ENCODE results near the gene QRFP.

QRFP gene

GRCh38 chr9:130896233-130897014, at the start of gene QRFP:
QRFP (minus strand) TSS chr9:130896812; CDS start chr9:130893838, 2,974 bp downstream.
- no peak for DNase-seq (ENCODE audit: low spot score)

- no peak for DNase-seq (ENCODE audit: low spot score)
These were observed 48.6 kb upstream of the QRFP start for GRCh38 chr9:130945173-130945572.

- no peak for DNase-seq (ENCODE audit: low spot score)
These were observed 48.0 kb upstream of the QRFP start for GRCh38 chr9:130944510-130945058.

GRCh38 chr9:130943777-130944176, 47.2 kb upstream of the QRFP start:
- DNase-seq (ENCODE audit: low spot score), result no peak

- no peak for DNase-seq (ENCODE audit: low spot score)
These were observed 46.6 kb upstream of the QRFP start for GRCh38 chr9:130943221-130943620.

GRCh38 chr9:130942679-130943078, 46.1 kb upstream of the QRFP start:
- no peak for DNase-seq (ENCODE audit: low spot score)

GRCh38 chr9:130942084-130942483, 45.5 kb upstream of the QRFP start:
- no peak for DNase-seq (ENCODE audit: low spot score)

- peak; percentile 78 for DNase-seq (ENCODE audit: low spot score)
These were observed 44.3 kb upstream of the QRFP start for GRCh38 chr9:130940693-130941576.

- DNase-seq (ENCODE audit: low spot score), result peak; percentile 27
These were observed 43.5 kb upstream of the QRFP start for GRCh38 chr9:130940027-130940549.

- no peak for DNase-seq (ENCODE audit: low spot score)
These were observed 42.9 kb upstream of the QRFP start for GRCh38 chr9:130939405-130940026.

GRCh38 chr9:130938652-130939404, 42.2 kb upstream of the QRFP start, which contains the start of gene FIBCD1:
FIBCD1 (minus strand) TSS chr9:130939247; CDS start chr9:130938607, 640 bp downstream.
- DNase-seq (ENCODE audit: low spot score), result no peak

GRCh38 chr9:130938184-130938651, 41.6 kb upstream of the QRFP start:
- DNase-seq (ENCODE audit: low spot score), result no peak

- no peak for DNase-seq (ENCODE audit: low spot score)
These were observed 40.8 kb upstream of the QRFP start for GRCh38 chr9:130937146-130938076.

- DNase-seq (ENCODE audit: low spot score), result peak; percentile 59
These were observed 39.9 kb upstream of the QRFP start for GRCh38 chr9:130936285-130937117.

GRCh38 chr9:130935648-130936271, 39.1 kb upstream of the QRFP start:
- DNase-seq (ENCODE audit: low spot score), result no peak

GRCh38 chr9:130934702-130935647, 38.4 kb upstream of the QRFP start:
- no peak for DNase-seq (ENCODE audit: low spot score)

- DNase-seq (ENCODE audit: low spot score), result no peak
These were observed 37.6 kb upstream of the QRFP start for GRCh38 chr9:130934246-130934645.

All from cerebellar cortex (tissue), 1 donor.